T-helper 2 cell (primary cell): ENCODE measurements around the gene OR51Q1.
A peak's percentile ranks its signal among the peaks of the same experiment; 100 is the strongest.

ENCODE experiments used
- DNase-seq, 5 experiments: peaks; one replicate each; pipeline versions ENCODE4 v3.0.0 to v3.0.0-alpha.2; 2012 to 2022
- total RNA-seq, 2 donors: gene quantifications; one replicate each; lab custom pipeline; 2026; lab: John Stamatoyannopoulos, UW

Gene OR51Q1
- 0 reads per million in 2 donors for total RNA-seq

- no peak for DNase-seq
Measured at GRCh38 chr11:5421811-5422210, at the start of gene OR51Q1. Gene OR51Q1 (plus strand): TSS chr11:5422111. CDS start chr11:5422201, 90 bp downstream.

GRCh38 chr11:5380740-5381342 lies 41.1 kb upstream of the OR51Q1 start:
- peak in 1 of 5 experiments; percentile 27 for DNase-seq

GRCh38 chr11:5383576-5383975 lies 38.3 kb upstream of the OR51Q1 start, which contains the start of gene OR51M1:
Gene OR51M1 (plus strand): TSS chr11:5383812. CDS start chr11:5389399, 5,587 bp downstream.
- DNase-seq, result no peak

GRCh38 chr11:5384335-5384734 lies 37.6 kb upstream of the OR51Q1 start:
- DNase-seq, result no peak

- DNase-seq, result no peak
Measured at GRCh38 chr11:5390210-5390609, 31.7 kb upstream of the OR51Q1 start.

- DNase-seq, result no peak
Measured at GRCh38 chr11:5394091-5394490, 27.8 kb upstream of the OR51Q1 start.

- no peak for DNase-seq
Measured at GRCh38 chr11:5398936-5399335, 23.0 kb upstream of the OR51Q1 start.

GRCh38 chr11:5405173-5405572 lies 16.7 kb upstream of the OR51Q1 start:
- DNase-seq, result no peak

GRCh38 chr11:5420993-5421392 lies 918 bp upstream of the OR51Q1 start:
- no peak for DNase-seq

- DNase-seq, result no peak
Measured at GRCh38 chr11:5423131-5423530, 1.2 kb downstream of the OR51Q1 start.

- no peak for DNase-seq
Measured at GRCh38 chr11:5441414-5441813, 19.5 kb downstream of the OR51Q1 start, which contains the start of gene OR51I1. Gene OR51I1 (minus strand): TSS chr11:5441514. CDS start chr11:5441514, 0 bp downstream.

- DNase-seq, result no peak
Measured at GRCh38 chr11:5443835-5444393, 22.0 kb downstream of the OR51Q1 start.

- no peak for DNase-seq
Measured at GRCh38 chr11:5449023-5449422, 27.1 kb downstream of the OR51Q1 start, which contains the start of gene OR51I2. Gene OR51I2 (plus strand): TSS chr11:5449323. CDS start chr11:5453489, 4,166 bp downstream.

- no peak for DNase-seq
Measured at GRCh38 chr11:5449432-5449831, 27.5 kb downstream of the OR51Q1 start.

GRCh38 chr11:5460983-5461621 lies 39.2 kb downstream of the OR51Q1 start:
- no peak for DNase-seq

GRCh38 chr11:5467527-5467926 lies 45.6 kb downstream of the OR51Q1 start:
- DNase-seq, result no peak
